Fibroblast of skin of left biceps (primary cell): ENCODE measurements around the gene GYPB.
"Not testable (repeated sequence)": the region's sequence is repeated elsewhere in the genome, so short reads cannot be mapped to it uniquely, and the experiment has no call there.

Source experiments
- DNase-seq, 2 experiments: peaks; one replicate each; pipeline ENCODE4 v3.0.0-alpha.2; 2013; ENCODE audit warnings: low read depth in 2 of 2

The GYPB gene

GRCh38 chr4:144019277-144019676 is at the start of gene GYPB:
Gene GYPB (minus strand): TSS chr4:144019380. CDS start chr4:144019287, 93 bp downstream.
- not testable (repeated sequence) for DNase-seq

GRCh38 chr4:144061556-144061955 is 42.4 kb upstream of the GYPB start:
- not testable (repeated sequence) for DNase-seq

- DNase-seq = not testable (repeated sequence)
Observed at GRCh38 chr4:144060234-144060859, 41.2 kb upstream of the GYPB start.

GRCh38 chr4:144056800-144057199 is 37.6 kb upstream of the GYPB start:
- DNase-seq = no peak

GRCh38 chr4:144055336-144055735 is 36.2 kb upstream of the GYPB start:
- DNase-seq = peak in 1 of 2 experiments; percentile 6

GRCh38 chr4:144051494-144051893 is 32.3 kb upstream of the GYPB start:
- DNase-seq = not testable (repeated sequence)

- not testable (repeated sequence) for DNase-seq
Observed at GRCh38 chr4:144050631-144051030, 31.5 kb upstream of the GYPB start.

GRCh38 chr4:144049495-144050424 is 30.6 kb upstream of the GYPB start:
- DNase-seq = not testable (repeated sequence)

- DNase-seq = peak in 1 of 2 experiments; percentile 17
Observed at GRCh38 chr4:144044936-144045335, 25.8 kb upstream of the GYPB start.

GRCh38 chr4:144032580-144032979 is 13.4 kb upstream of the GYPB start:
- not testable (repeated sequence) for DNase-seq

GRCh38 chr4:144031875-144032274 is 12.7 kb upstream of the GYPB start:
- DNase-seq = not testable (repeated sequence)

GRCh38 chr4:144031369-144031768 is 12.2 kb upstream of the GYPB start:
- DNase-seq = not testable (repeated sequence)

- not testable (repeated sequence) for DNase-seq
Observed at GRCh38 chr4:144030708-144031107, 11.5 kb upstream of the GYPB start.

- DNase-seq = not testable (repeated sequence)
Observed at GRCh38 chr4:144026682-144027081, 7.5 kb upstream of the GYPB start.

GRCh38 chr4:144024399-144025053 is 5.3 kb upstream of the GYPB start:
- DNase-seq = not testable (repeated sequence)

- DNase-seq = not testable (repeated sequence)
Observed at GRCh38 chr4:144022772-144023400, 3.7 kb upstream of the GYPB start.

GRCh38 chr4:144021336-144021990 is 2.3 kb upstream of the GYPB start:
- DNase-seq = not testable (repeated sequence)

- not testable (repeated sequence) for DNase-seq
Observed at GRCh38 chr4:144018223-144019000, 768 bp downstream of the GYPB start.

GRCh38 chr4:144017271-144017670 is 1.9 kb downstream of the GYPB start:
- DNase-seq = not testable (repeated sequence)

- DNase-seq = not testable (repeated sequence)
Observed at GRCh38 chr4:144016057-144016605, 3.0 kb downstream of the GYPB start.
